ENCODE results near the gene NUPR1. TPM values are rescaled to one million over a fixed set of nuclear protein-coding genes. Genes with fewer than 3 reads are reported as not detected.
"Not testable (repeated sequence)": the region's sequence is repeated elsewhere in the genome, so short reads cannot be mapped to it uniquely, and the experiment has no call there.

NUPR1 gene
- total RNA-seq, 8 experiments from 2014 or later, result 0.05 to 108 (median 15.4) TPM

- no peak for ATAC-seq (replicated peaks in 6 of 8)
- Histone ChIP-seq H3K4me3 (no peak overlapping the region), H3K4me1 (replicated peaks in 1 of 2) (peaks cover 0 to 3% of the 10 kb centered on the region in 2 donors), H3K27ac (no peak overlapping the region)
- in situ Hi-C loops (cut with MboI; ENCODE audit: low pct_unique_long_range_greater_than_20kb in 2 of 9, low sequenced_read_pairs in 9 of 9, unreplicated experiment in 9 of 9), result no loop called here
- WGBS, 10 experiments, result 62 to 80% (median 66%) methylated on average over 1 to 8 of the region's 19 CpGs; no CpG with 5 or more reads in 3 of the 10 experiments
Measured at GRCh38 chr16:28496844-28497243, 41.9 kb downstream of the NUPR1 start.

- peaks cover under 1 to 3% of the 10 kb centered on the region in 2 donors for H3K4me1 ChIP-seq (replicated peaks in 1 of 2)
- no peak for ATAC-seq (replicated peaks in 6 of 8)
- H3K4me3 ChIP-seq, result no peak overlapping the region
- WGBS, 10 experiments, result 40 to 89% (median 74%) methylated on average over 1 to 5 of the region's 20 CpGs; no CpG with 5 or more reads in 3 of the 10 experiments
- in situ Hi-C loops (cut with MboI; ENCODE audit: low pct_unique_long_range_greater_than_20kb in 2 of 9, low sequenced_read_pairs in 9 of 9, unreplicated experiment in 9 of 9), result no loop called here
- no peak overlapping the region for H3K27ac ChIP-seq
Measured at GRCh38 chr16:28495795-28496749, 42.7 kb downstream of the NUPR1 start.

- WGBS, 10 experiments, result 50 to 100% (median 77%) methylated on average over 1 to 5 of the region's 13 CpGs; no CpG with 5 or more reads in 5 of the 10 experiments
- in situ Hi-C loops (cut with MboI; ENCODE audit: low pct_unique_long_range_greater_than_20kb in 2 of 9, low sequenced_read_pairs in 9 of 9, unreplicated experiment in 9 of 9), result no loop called here
- Histone ChIP-seq H3K4me3 (no peak overlapping the region), H3K4me1 (replicated peaks in 1 of 2) (peaks cover 5 to 7% of the 10 kb centered on the region in 2 donors), H3K27ac (no peak overlapping the region)
- no peak for ATAC-seq (replicated peaks in 6 of 8)
Measured at GRCh38 chr16:28495098-28495793, 43.5 kb downstream of the NUPR1 start.

- ATAC-seq (replicated peaks in 6 of 8), result no peak
- in situ Hi-C loops (cut with MboI; ENCODE audit: low pct_unique_long_range_greater_than_20kb in 2 of 9, low sequenced_read_pairs in 9 of 9, unreplicated experiment in 9 of 9), result no loop called here
- no peak within 1 kb of the TSS for H3K4me3 ChIP-seq
- H3K4me1 ChIP-seq (replicated peaks in 1 of 2), result peaks cover 5 to 7% of the 10 kb centered on the region in 2 donors
- 77 to 80% methylated on average over 1 to 4 of the region's 12 CpGs; no CpG with 5 or more reads in 8 of the 10 experiments for WGBS, 10 experiments
- H3K27ac ChIP-seq, result no peak within 1 kb of the TSS
Measured at GRCh38 chr16:28494121-28494851, 44.5 kb downstream of the NUPR1 start, which contains the start of gene APOBR. APOBR (plus strand) TSS chr16:28494643; CDS start chr16:28494682, 39 bp downstream.

- in situ Hi-C loops (cut with MboI; ENCODE audit: low pct_unique_long_range_greater_than_20kb in 2 of 9, low sequenced_read_pairs in 9 of 9, unreplicated experiment in 9 of 9), result no loop called here
- 0 to 100% (median 75%) methylated on average over 1 to 4 of the region's 4 CpGs; no CpG with 5 or more reads in 1 of the 10 experiments for WGBS, 10 experiments
- Histone ChIP-seq H3K4me3 (peak overlapping the region; percentile 61 to 93 (median 89)), H3K27ac (peak overlapping the region; percentile 95 to 97), H3K4me1 (replicated peaks in 1 of 2) (peaks cover 5 to 7% of the 10 kb centered on the region in 2 donors)
- no peak for ATAC-seq (replicated peaks in 6 of 8)
Measured at GRCh38 chr16:28492511-28492910, 46.3 kb downstream of the NUPR1 start.

- in situ Hi-C loops (cut with MboI; ENCODE audit: low pct_unique_long_range_greater_than_20kb in 2 of 9, low sequenced_read_pairs in 9 of 9, unreplicated experiment in 9 of 9), result no loop called here
- Histone ChIP-seq H3K27ac (peak within 1 kb of the TSS; percentile 95 to 97), H3K4me1 (replicated peaks in 1 of 2) (peaks cover 5 to 7% of the 10 kb centered on the region in 2 donors), H3K4me3 (peak within 1 kb of the TSS; percentile 61 to 93 (median 89))
- WGBS, 10 experiments, result 0 to 18% (median 0%) methylated on average over 1 to 6 of the region's 21 CpGs; no CpG with 5 or more reads in 1 of the 10 experiments
- ATAC-seq (replicated peaks in 6 of 8), result peak; percentile 97 to 98 (median 98)
Measured at GRCh38 chr16:28491970-28492474, 46.8 kb downstream of the NUPR1 start, which contains the start of gene CLN3. CLN3 (minus strand) TSS chr16:28492074; CDS start chr16:28491759, 315 bp downstream.

- Histone ChIP-seq H3K4me1 (replicated peaks in 1 of 2) (peaks cover 5 to 7% of the 10 kb centered on the region in 2 donors), H3K27ac (peak overlapping the region in 1 of 2 donors; percentile 97), H3K4me3 (peak overlapping the region; percentile 61 to 93 (median 89))
- ATAC-seq (replicated peaks in 6 of 8), result peak; percentile 24 to 53 (median 43)
- WGBS, 10 experiments, result 0 to 29% (median 2%) methylated on average over 1 to 11 of the region's 42 CpGs
- in situ Hi-C loops (cut with MboI; ENCODE audit: low pct_unique_long_range_greater_than_20kb in 2 of 9, low sequenced_read_pairs in 9 of 9, unreplicated experiment in 9 of 9), result no loop called here
Measured at GRCh38 chr16:28491230-28491969, 47.4 kb downstream of the NUPR1 start.

GRCh38 chr16:28486266-28486665, 52.5 kb downstream of the NUPR1 start:
- ATAC-seq (replicated peaks in 6 of 8), result no peak
- Histone ChIP-seq H3K4me3 (no peak overlapping the region), H3K27ac (no peak overlapping the region), H3K4me1 (replicated peaks in 1 of 2) (peaks cover 3 to 5% of the 10 kb centered on the region in 2 donors)
- 80 to 100% (median 95%) methylated on average over 1 to 2 of the region's 5 CpGs; no CpG with 5 or more reads in 6 of the 10 experiments for WGBS, 10 experiments
- in situ Hi-C loops (cut with MboI; ENCODE audit: low pct_unique_long_range_greater_than_20kb in 2 of 9, low sequenced_read_pairs in 9 of 9, unreplicated experiment in 9 of 9), result no loop called here

- H3K4me3 ChIP-seq; H3K4me1 ChIP-seq (replicated peaks in 1 of 2); H3K27ac ChIP-seq; in situ Hi-C loops (cut with MboI; ENCODE audit: low pct_unique_long_range_greater_than_20kb in 2 of 9, low sequenced_read_pairs in 9 of 9, unreplicated experiment in 9 of 9); ATAC-seq (replicated peaks in 6 of 8): not testable (repeated sequence)
- WGBS, 10 experiments, result 64 to 100% (median 95%) methylated on average over 1 to 5 of the region's 5 CpGs; no CpG with 5 or more reads in 1 of the 10 experiments
Measured at GRCh38 chr16:28483361-28483760, 55.4 kb downstream of the NUPR1 start.

All from motor neuron (in vitro differentiated cells).